BLaER1 (cell line): Measurements from ENCODE around the gene NHLRC3.
A peak's percentile ranks its signal among the peaks of the same experiment; 100 is the strongest.
"Not testable (repeated sequence)": the region's sequence is repeated elsewhere in the genome, so short reads cannot be mapped to it uniquely, and the experiment has no call there.

Source experiments
- H3K27ac ChIP-seq: shearing (Covaris generic); formaldehyde crosslinking; 2 replicates; pipeline ENCODE4 v1.8.1; 2022
- H3K27me3 ChIP-seq: shearing (Covaris generic); formaldehyde crosslinking; 2 replicates; pipeline ENCODE4 v1.8.1; 2022
- H3K36me3 ChIP-seq: shearing (Covaris generic); formaldehyde crosslinking; 2 replicates; pipeline ENCODE4 v1.8.1; 2022
- H3K4me1 ChIP-seq: shearing (Covaris generic); formaldehyde crosslinking; 2 replicates; pipeline ENCODE4 v1.8.1; 2022
- H3K4me2 ChIP-seq: shearing (Covaris generic); formaldehyde crosslinking; 2 replicates; pipeline ENCODE4 v1.8.1; 2022
- H3K4me3 ChIP-seq: shearing (Covaris generic); formaldehyde crosslinking; 2 replicates; pipeline ENCODE4 v1.8.1; 2022
- H3K9ac ChIP-seq: shearing (Covaris generic); formaldehyde crosslinking; 2 replicates; pipeline ENCODE4 v1.8.1; 2022
- H3K9me3 ChIP-seq: shearing (Covaris generic); formaldehyde crosslinking; 2 replicates; pipeline ENCODE4 v1.8.1; 2022
- H4K20me1 ChIP-seq: shearing (Covaris generic); formaldehyde crosslinking; 2 replicates; pipeline ENCODE4 v1.8.1; 2022
- Cebpa-rat ChIP-seq: shearing (Covaris generic); IDR thresholded peaks from 2 replicates; pipeline ENCODE4 v1.8.1; 2022

NHLRC3 gene

DNA sequence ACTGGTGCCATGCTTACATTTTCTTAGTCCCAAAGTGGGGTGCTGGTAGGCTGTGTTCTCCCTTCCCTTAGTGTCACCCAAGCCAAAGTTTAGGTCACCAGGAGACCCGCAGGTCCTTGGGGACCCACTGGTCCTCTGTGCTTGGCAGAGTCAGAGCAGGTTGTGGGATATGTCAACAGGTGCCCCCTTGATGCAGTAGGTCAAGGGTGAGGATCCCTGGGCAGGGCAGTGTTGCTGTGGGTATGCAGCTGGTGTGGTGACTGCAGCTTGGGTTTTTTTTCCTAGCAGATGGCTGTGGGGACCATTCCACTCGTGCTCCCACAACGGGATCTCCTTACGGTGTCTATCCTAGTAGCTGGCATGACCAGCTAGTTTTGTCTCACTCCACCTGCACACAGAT is 23.7 kb downstream of the NHLRC3 start:
- Histone ChIP-seq H3K27me3 (no peaks in the 10 kb centered on the region), H3K36me3 (peaks cover 18% of the 10 kb centered on the region), H3K9ac (no peak overlapping the region), H4K20me1 (no peaks in the 10 kb centered on the region), H3K4me3 (no peak overlapping the region), H3K4me1 (no peaks in the 10 kb centered on the region), H3K27ac (no peak overlapping the region), H3K4me2 (no peak overlapping the region), H3K9me3 (0 out of 2 replicates have a peak, but pooled peaks cover 6% of the 10 kb centered on the region)
- TF ChIP-seq Cebpa-rat, result no peak

- Histone ChIP-seq H3K4me2 (no peak overlapping the region), H3K4me3 (no peak overlapping the region), H3K4me1 (peaks cover 8% of the 10 kb centered on the region), H3K27me3 (no peaks in the 10 kb centered on the region), H3K9me3 (no peaks in the 10 kb centered on the region), H3K9ac (no peak overlapping the region), H3K27ac (no peak overlapping the region), H3K36me3 (no peaks in the 10 kb centered on the region), H4K20me1 (no peaks in the 10 kb centered on the region)
- no peak for TF ChIP-seq Cebpa-rat
These were observed 34.6 kb downstream of the NHLRC3 start for GRCh38 chr13:39072842-39073241.

GRCh38 chr13:39073983-39074382 is 35.7 kb downstream of the NHLRC3 start:
- H3K27ac ChIP-seq, result no peak overlapping the region
- no peak for TF ChIP-seq Cebpa-rat
- H3K36me3 ChIP-seq, result no peaks in the 10 kb centered on the region
- H3K9me3 ChIP-seq, result no peaks in the 10 kb centered on the region
- no peak overlapping the region for H3K4me3 ChIP-seq
- H3K4me1 ChIP-seq, result peaks cover 8% of the 10 kb centered on the region
- no peaks in the 10 kb centered on the region for H4K20me1 ChIP-seq
- no peak overlapping the region for H3K9ac ChIP-seq
- H3K27me3 ChIP-seq, result no peaks in the 10 kb centered on the region
- H3K4me2 ChIP-seq, result no peak overlapping the region

DNA sequence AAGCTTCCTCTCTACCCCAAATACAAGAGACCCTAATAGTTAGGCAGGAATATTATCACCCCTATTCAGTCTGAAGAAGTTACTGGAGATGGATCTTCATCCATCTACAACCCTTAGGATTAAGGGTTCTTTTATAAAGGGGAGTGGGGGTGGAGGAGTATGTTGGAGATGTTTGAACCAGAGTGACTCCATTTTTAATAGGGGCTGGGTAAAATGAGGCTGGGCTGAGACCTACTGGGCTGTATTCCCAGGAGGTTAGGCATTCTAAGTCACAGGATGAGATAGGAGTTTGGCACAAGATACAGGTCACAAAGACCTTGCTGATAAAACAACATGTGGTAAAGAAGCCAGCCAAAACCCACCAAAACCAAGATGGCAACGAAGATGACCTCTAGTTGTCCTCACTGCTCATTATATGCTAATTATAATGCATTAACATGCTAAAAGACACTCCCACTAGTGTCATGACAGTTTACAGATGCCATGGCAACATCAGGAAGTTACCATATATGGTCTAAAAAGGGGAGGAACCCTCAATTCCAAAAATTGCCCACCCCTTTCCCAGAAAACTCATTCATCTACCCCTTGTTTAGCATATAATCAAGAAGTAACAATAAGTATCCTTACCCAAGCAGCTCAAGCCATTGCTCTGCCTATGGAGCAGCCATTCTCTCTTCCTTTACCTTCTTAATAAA is 48.1 kb downstream of the NHLRC3 start:
- H3K9me3 ChIP-seq, result peaks cover 22% of the 10 kb centered on the region
- not testable (repeated sequence) for H3K4me2 ChIP-seq, H3K27ac ChIP-seq, H3K4me3 ChIP-seq, H3K27me3 ChIP-seq, H3K4me1 ChIP-seq, H4K20me1 ChIP-seq, H3K36me3 ChIP-seq, H3K9ac ChIP-seq

- Histone ChIP-seq H3K9me3 (peaks cover 2% of the 10 kb centered on the region; the same call in 1 of the 2 replicates), H3K9ac (no peak overlapping the region), H3K27me3 (no peaks in the 10 kb centered on the region), H3K4me3 (no peak overlapping the region), H4K20me1 (no peaks in the 10 kb centered on the region), H3K4me2 (no peak overlapping the region), H3K4me1 (peaks cover 26% of the 10 kb centered on the region), H3K27ac (no peak overlapping the region), H3K36me3 (no peaks in the 10 kb centered on the region)
- TF ChIP-seq Cebpa-rat, result no peak
These were observed 53.3 kb downstream of the NHLRC3 start for GRCh38 chr13:39091586-39091985.

GRCh38 chr13:39095500-39095899 is 57.2 kb downstream of the NHLRC3 start:
- peaks cover 34% of the 10 kb centered on the region for H3K4me1 ChIP-seq
- H3K9me3 ChIP-seq, result no peaks in the 10 kb centered on the region
- H3K27ac ChIP-seq, result peak overlapping the region; percentile 65
- H3K4me2 ChIP-seq, result peak overlapping the region; percentile 72
- H3K9ac ChIP-seq, result peak overlapping the region; percentile 59; the same call in 1 of the 2 replicates
- peak overlapping the region; percentile 26; the same call in 1 of the 2 replicates for H3K4me3 ChIP-seq
- TF ChIP-seq Cebpa-rat, result no peak
- no peaks in the 10 kb centered on the region for H4K20me1 ChIP-seq
- no peaks in the 10 kb centered on the region for H3K36me3 ChIP-seq
- no peaks in the 10 kb centered on the region for H3K27me3 ChIP-seq

- Histone ChIP-seq H3K4me3 (no peak overlapping the region), H3K36me3 (no peaks in the 10 kb centered on the region), H3K9me3 (no peaks in the 10 kb centered on the region), H3K9ac (no peak overlapping the region), H3K4me2 (peak overlapping the region; percentile 39), H4K20me1 (no peaks in the 10 kb centered on the region), H3K27ac (no peak overlapping the region), H3K27me3 (no peaks in the 10 kb centered on the region), H3K4me1 (peaks cover 37% of the 10 kb centered on the region)
- TF ChIP-seq Cebpa-rat, result no peak
These were observed 61.0 kb downstream of the NHLRC3 start for GRCh38 chr13:39099231-39099630.
